Measurements from ENCODE around the gene NCDN. TPM values are rescaled to one million over a fixed set of nuclear protein-coding genes. Genes with fewer than 3 reads are reported as not detected.

Gene NCDN
- total RNA-seq, 1 donor: 30.0 TPM

GRCh38 chr1:35564037-35564883 lies 6.7 kb downstream of the NCDN start:
- Histone ChIP-seq H3K27ac (ENCODE audit: low read depth, low read length) (no peak overlapping the region), H3K4me2 (ENCODE audit: insufficient read depth, low read length) (no peak overlapping the region), H3K79me2 (ENCODE audit: insufficient read depth, low read length) (peaks cover 17% of the 10 kb centered on the region), H3K36me3 (ENCODE audit: insufficient read depth, low read length) (peaks cover 27% of the 10 kb centered on the region), H3K4me1 (ENCODE audit: insufficient read depth, low read length) (peaks cover 22% of the 10 kb centered on the region), H2AFZ (ENCODE audit: low read length) (no peak overlapping the region), H3K27me3 (ENCODE audit: insufficient read depth, low read length) (no peaks in the 10 kb centered on the region), H3K9me3 (ENCODE audit: low read depth, low read length) (no peaks in the 10 kb centered on the region), H4K20me1 (ENCODE audit: insufficient read depth, low read length) (peaks cover 52% of the 10 kb centered on the region), H3K4me3 (ENCODE audit: insufficient read depth, low read length) (no peak overlapping the region)
- peak; percentile 98 for DNase-seq (ENCODE audit: insufficient read length, low spot score, missing footprints)
- TF ChIP-seq, protein P1, sequence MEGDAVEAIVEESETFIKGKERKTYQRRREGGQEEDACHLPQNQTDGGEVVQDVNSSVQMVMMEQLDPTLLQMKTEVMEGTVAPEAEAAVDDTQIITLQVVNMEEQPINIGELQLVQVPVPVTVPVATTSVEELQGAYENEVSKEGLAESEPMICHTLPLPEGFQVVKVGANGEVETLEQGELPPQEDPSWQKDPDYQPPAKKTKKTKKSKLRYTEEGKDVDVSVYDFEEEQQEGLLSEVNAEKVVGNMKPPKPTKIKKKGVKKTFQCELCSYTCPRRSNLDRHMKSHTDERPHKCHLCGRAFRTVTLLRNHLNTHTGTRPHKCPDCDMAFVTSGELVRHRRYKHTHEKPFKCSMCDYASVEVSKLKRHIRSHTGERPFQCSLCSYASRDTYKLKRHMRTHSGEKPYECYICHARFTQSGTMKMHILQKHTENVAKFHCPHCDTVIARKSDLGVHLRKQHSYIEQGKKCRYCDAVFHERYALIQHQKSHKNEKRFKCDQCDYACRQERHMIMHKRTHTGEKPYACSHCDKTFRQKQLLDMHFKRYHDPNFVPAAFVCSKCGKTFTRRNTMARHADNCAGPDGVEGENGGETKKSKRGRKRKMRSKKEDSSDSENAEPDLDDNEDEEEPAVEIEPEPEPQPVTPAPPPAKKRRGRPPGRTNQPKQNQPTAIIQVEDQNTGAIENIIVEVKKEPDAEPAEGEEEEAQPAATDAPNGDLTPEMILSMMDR (IDR thresholded peaks at IDR 0.05; ENCODE audit: extremely low read depth, low read depth, low read length): peak; percentile 85

DNA sequence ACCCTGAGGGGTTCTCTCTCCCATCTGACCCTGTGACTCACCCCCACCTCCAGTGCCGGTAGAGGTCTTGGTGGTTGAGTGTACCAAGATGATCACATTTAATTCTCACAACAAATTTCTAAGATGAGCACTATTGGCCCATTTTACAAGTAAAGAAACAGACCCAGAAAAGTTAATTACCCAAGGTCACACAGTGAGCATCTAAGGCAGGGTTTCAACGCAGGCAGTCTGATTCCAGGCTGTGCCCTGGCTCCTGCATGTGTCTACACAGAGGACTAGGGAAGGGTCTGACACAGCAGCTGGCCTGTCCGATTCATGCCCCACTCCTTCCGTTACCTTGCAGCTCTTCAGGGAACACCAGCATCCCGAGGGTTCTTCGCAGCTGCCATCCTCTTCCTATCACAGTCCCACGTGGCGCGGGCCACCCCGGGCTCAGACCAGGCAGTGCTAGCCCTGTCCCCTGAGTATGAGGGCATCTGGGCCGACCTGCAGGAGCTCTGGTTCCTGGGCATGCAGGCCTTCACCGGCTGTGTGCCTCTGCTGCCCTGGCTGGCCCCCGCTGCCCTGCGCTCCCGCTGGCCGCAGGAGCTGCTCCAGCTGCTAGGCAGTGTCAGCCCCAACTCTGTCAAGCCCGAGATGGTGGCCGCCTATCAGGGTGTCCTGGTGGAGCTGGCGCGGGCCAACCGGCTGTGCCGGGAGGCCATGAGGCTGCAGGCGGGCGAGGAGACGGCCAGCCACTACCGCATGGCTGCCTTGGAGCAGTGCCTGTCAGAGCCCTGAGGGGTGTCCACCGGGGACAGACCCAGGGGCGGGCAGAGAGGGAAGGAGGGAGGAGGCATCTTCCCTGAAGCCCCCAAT lies 7.5 kb downstream of the NCDN start:
- peaks cover 16% of the 10 kb centered on the region for H3K79me2 ChIP-seq (ENCODE audit: insufficient read depth, low read length)
- DNase-seq (ENCODE audit: insufficient read length, low spot score, missing footprints): peak; percentile 17
- H3K4me2 ChIP-seq (ENCODE audit: insufficient read depth, low read length): no peak overlapping the region
- H3K27ac ChIP-seq (ENCODE audit: low read depth, low read length): no peak overlapping the region
- no peaks in the 10 kb centered on the region for H3K9me3 ChIP-seq (ENCODE audit: low read depth, low read length)
- H4K20me1 ChIP-seq (ENCODE audit: insufficient read depth, low read length): peaks cover 43% of the 10 kb centered on the region
- H3K27me3 ChIP-seq (ENCODE audit: insufficient read depth, low read length): no peaks in the 10 kb centered on the region
- TF ChIP-seq, protein P1 (IDR thresholded peaks at IDR 0.05; ENCODE audit: extremely low read depth, low read depth, low read length): no peak
- H3K4me1 ChIP-seq (ENCODE audit: insufficient read depth, low read length): peaks cover 30% of the 10 kb centered on the region
- H3K36me3 ChIP-seq (ENCODE audit: insufficient read depth, low read length): peaks cover 27% of the 10 kb centered on the region
- H3K4me3 ChIP-seq (ENCODE audit: insufficient read depth, low read length): no peak overlapping the region
- no peak overlapping the region for H2AFZ ChIP-seq (ENCODE audit: low read length)

DNA sequence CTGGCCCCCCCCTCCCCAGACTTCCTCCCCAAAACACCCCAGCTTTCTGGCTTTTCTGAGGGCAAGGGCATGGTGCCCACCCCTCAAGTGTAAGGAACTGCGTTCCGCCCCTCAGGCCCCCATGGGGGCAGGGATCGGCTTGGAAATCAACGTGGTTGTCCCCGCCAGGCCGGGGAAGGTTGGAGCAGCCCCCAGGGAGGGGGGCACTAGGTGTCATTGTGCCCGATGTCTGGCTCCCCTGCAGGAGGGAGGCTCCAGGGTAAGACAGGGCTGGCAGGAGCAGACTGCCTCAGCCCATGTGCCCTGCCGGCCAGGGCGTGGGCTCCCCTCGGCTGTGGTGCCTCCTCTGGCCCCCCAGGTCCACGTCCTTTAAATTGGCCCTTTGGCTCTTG lies 8.1 kb downstream of the NCDN start:
- peaks cover 37% of the 10 kb centered on the region for H4K20me1 ChIP-seq (ENCODE audit: insufficient read depth, low read length)
- H3K9me3 ChIP-seq (ENCODE audit: low read depth, low read length): no peaks in the 10 kb centered on the region
- TF ChIP-seq, protein P1 (IDR thresholded peaks at IDR 0.05; ENCODE audit: extremely low read depth, low read depth, low read length): no peak
- H3K27ac ChIP-seq (ENCODE audit: low read depth, low read length): no peak overlapping the region
- H3K79me2 ChIP-seq (ENCODE audit: insufficient read depth, low read length): peaks cover 12% of the 10 kb centered on the region
- DNase-seq (ENCODE audit: insufficient read length, low spot score, missing footprints): peak; percentile 23
- H3K4me3 ChIP-seq (ENCODE audit: insufficient read depth, low read length): no peak overlapping the region
- peaks cover 27% of the 10 kb centered on the region for H3K36me3 ChIP-seq (ENCODE audit: insufficient read depth, low read length)
- no peak overlapping the region for H2AFZ ChIP-seq (ENCODE audit: low read length)
- no peak overlapping the region for H3K4me2 ChIP-seq (ENCODE audit: insufficient read depth, low read length)
- H3K4me1 ChIP-seq (ENCODE audit: insufficient read depth, low read length): peaks cover 28% of the 10 kb centered on the region
- no peaks in the 10 kb centered on the region for H3K27me3 ChIP-seq (ENCODE audit: insufficient read depth, low read length)

All from osteoblast (primary cell).